Activated T-helper 1 cell treated with anti-CD3 and anti-CD28 coated beads, Interleukin-12 subunit alpha, Interleukin-12 subunit beta, Interleukin-2, Interleukin-4 antibody, amounts not matched to agents 30 ng/mL and 10 ng/mL and 1 ng/mL, durations not matched to agents 14 hours and 24 hours and 36 hours (primary cell): ENCODE measurements around the gene RBM20. TPM values are rescaled to one million over a fixed set of nuclear protein-coding genes. Genes with fewer than 3 reads are reported as not detected.
"Not testable (repeated sequence)": the region's sequence is repeated elsewhere in the genome, so short reads cannot be mapped to it uniquely, and the experiment has no call there.

Experiments
- DNase-seq: peaks from one replicate; pipeline ENCODE4 v3.0.0; 2021; ENCODE audit warnings: low spot score
- H3K27ac Mint-ChIP-seq: one replicate; pipeline ENCODE4 v1.8.0; 2021; ENCODE audit warnings: mild to moderate bottlenecking, mixed read lengths
- H3K27me3 Mint-ChIP-seq: one replicate; pipeline ENCODE4 v1.8.0; 2022; ENCODE audit warnings: mild to moderate bottlenecking, moderate library complexity, mixed read lengths; ENCODE audit not compliant: insufficient read depth
- H3K36me3 Mint-ChIP-seq: one replicate; pipeline ENCODE4 v1.8.0; 2021; ENCODE audit warnings: low read depth, mixed read lengths
- H3K4me1 Mint-ChIP-seq: one replicate; pipeline ENCODE4 v1.8.0; 2021; ENCODE audit warnings: low read depth, mixed read lengths
- H3K4me3 Mint-ChIP-seq: one replicate; pipeline ENCODE4 v1.8.0; 2021; ENCODE audit warnings: mild to moderate bottlenecking, moderate library complexity, mixed read lengths
- H3K9me3 Mint-ChIP-seq: one replicate; pipeline ENCODE4 v1.8.0; 2021; ENCODE audit warnings: mixed read lengths
- intact Hi-C: fragments of 100-400 bp; cut with micrococcal nuclease; formaldehyde crosslinking; loops from one replicate; pipeline ENCODE4 v1.15.1; 2024
- total RNA-seq: library from RNA; stranded (reverse); gene quantifications from 2 replicates; pipeline ENCODE4 v1.2.3, GENCODE V29; 2022

Gene RBM20
- total RNA-seq, 1 donor from 2014 or later = not detected

DNA sequence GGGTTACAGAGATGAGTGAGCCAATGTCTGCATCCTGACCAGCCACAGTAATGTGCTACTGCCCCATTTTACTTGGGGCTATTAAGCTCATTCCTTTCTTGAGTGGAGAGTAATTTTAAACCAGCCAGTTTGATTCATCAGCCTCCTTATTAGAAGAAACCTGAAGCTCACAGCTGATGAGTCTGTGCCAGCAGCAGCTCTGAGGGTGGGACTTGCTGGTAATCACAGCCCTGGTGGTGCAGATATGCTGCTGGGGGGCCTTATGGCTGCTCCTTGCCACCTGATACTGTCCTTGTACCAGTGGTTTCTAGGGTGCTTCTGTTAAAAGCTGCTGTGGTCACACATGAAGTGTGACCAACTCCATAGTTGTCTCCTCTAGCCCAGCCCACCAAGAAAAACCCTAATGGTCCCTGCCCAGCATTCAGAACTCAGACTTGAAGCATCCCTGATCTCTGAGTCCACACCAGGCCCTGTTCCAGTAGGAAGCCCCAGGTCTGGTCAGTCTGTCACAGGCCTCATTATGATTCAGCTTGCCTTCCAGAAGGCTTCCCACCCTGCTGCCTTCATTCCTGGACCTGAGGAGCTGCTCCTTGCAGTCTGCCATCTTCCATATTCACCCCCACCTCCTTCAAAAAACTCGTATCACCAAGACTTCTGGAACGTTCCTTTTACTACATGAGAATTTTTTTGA is 28.9 kb upstream of the RBM20 start:
- H3K27me3 Mint-ChIP-seq = peaks cover 2% of the 10 kb centered on the region
- H3K4me1 Mint-ChIP-seq = peaks cover 83% of the 10 kb centered on the region
- no peak for DNase-seq
- H3K9me3 Mint-ChIP-seq = no peaks in the 10 kb centered on the region
- no peaks in the 10 kb centered on the region for H3K36me3 Mint-ChIP-seq
- intact Hi-C loops = loop anchor here (10.0 kb wide), 2 partner anchors 250 to 1530 kb away; no protein-coding TSS in a partner anchor
- peak overlapping the region; percentile 56 for H3K27ac Mint-ChIP-seq
- no peak overlapping the region for H3K4me3 Mint-ChIP-seq

DNA sequence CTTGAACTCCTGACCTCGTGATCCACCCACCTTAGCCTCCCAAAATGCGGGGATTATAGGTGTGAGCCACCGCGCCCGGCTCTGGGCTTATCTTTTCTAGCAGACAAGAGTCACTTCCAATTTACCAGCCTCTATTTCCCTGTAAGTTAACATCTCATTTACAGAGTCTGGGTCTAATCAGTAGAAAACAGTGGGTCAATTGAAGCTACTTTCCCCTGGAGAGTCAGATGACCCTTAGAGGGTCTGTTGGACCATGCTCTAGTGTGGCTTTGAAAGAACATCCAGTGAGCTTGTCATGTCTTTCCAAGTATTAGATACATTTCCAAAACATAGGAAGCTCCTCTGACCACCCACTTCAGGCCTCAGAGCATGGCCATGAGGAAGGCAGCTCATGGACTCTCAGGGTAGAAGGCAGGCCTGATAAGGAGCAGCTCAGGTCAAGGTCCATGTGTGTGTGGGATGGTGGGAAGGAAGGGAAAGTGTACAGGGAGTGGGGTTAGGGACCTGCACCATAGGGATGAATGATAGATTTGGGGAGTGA is 27.6 kb upstream of the RBM20 start:
- H3K4me1 Mint-ChIP-seq = peaks cover 70% of the 10 kb centered on the region
- no peaks in the 10 kb centered on the region for H3K36me3 Mint-ChIP-seq
- DNase-seq = no peak
- no peaks in the 10 kb centered on the region for H3K9me3 Mint-ChIP-seq
- no peak overlapping the region for H3K4me3 Mint-ChIP-seq
- peaks cover 2% of the 10 kb centered on the region for H3K27me3 Mint-ChIP-seq
- H3K27ac Mint-ChIP-seq = no peak overlapping the region
- intact Hi-C loops = loop anchor here (2.0 to 10.0 kb wide), 3 partner anchors 34 to 1528 kb away; no protein-coding TSS in a partner anchor

DNA sequence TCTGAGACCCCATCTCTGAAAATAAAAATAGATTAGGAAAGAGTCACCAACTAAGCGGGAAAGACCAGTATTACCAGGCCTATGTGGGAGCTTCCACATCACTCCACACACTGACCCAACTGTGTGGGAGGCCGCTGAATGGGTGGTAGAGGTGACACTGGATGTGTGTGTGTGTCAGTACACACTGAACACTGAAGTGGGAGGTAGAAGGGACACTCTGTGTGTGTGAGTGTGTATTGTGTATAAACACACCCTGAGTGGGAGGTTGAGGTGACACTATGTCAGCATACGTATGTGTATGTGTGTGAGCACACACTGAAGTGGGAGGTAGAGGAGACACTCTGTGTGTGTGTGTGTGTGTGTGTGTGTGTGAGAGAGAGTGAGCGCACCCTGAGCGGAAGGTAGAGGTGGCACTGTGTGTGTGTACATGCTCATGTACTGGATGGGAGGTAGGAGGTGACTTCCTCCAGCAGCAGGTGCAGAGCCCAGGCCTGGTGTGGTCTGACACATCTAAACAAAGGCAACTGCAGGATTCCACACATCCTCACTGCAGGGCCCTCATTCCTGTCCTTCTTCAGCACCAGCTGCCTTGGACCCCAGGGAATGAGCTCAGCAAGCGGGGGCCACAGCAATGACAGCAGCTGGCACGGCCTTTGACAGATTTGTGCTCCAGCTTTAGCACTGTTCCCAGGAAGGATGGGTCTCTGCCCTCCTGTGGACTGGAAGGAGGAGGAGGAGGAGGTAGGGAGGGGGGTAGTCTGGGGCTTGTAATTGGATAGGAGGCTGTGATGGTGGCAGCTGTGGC is 26.5 kb upstream of the RBM20 start:
- intact Hi-C loops = loop anchor here (1.0 to 10.0 kb wide), 8 partner anchors 23 to 1527 kb away; partner anchors contain the start of genes BBIP1 and SHOC2
- H3K36me3 Mint-ChIP-seq = no peaks in the 10 kb centered on the region
- H3K4me1 Mint-ChIP-seq = peaks cover 60% of the 10 kb centered on the region
- H3K27me3 Mint-ChIP-seq = peaks cover 7% of the 10 kb centered on the region
- H3K9me3 Mint-ChIP-seq = no peaks in the 10 kb centered on the region
- peak overlapping the region; percentile 93 for H3K27ac Mint-ChIP-seq
- DNase-seq = no peak
- H3K4me3 Mint-ChIP-seq = peak overlapping the region; percentile 47

DNA sequence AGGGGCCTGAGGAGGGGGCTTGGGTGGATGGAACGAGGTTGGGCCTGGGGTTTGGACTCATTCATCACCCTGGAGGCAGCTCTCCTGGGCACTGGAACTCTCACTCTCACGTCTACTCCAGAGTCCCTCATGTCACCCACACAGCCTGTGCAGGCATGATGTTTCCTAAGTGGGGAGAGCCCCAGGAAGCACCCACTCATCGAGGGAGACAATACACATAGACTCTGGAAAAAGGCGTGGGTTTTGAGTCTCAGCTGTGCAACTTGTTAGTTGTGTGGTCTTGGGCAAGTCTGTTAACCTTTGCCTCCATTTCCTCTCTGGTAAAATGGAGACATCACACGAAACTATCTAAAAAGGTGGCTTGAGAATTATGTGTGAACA is 25.9 kb upstream of the RBM20 start:
- H3K4me3 Mint-ChIP-seq = peak overlapping the region; percentile 47
- no peaks in the 10 kb centered on the region for H3K9me3 Mint-ChIP-seq
- peaks cover 55% of the 10 kb centered on the region for H3K4me1 Mint-ChIP-seq
- peak overlapping the region; percentile 93 for H3K27ac Mint-ChIP-seq
- intact Hi-C loops = loop anchor here (1.0 to 10.0 kb wide), 7 partner anchors 23 to 1527 kb away; partner anchors contain the start of genes BBIP1 and SHOC2
- H3K36me3 Mint-ChIP-seq = no peaks in the 10 kb centered on the region
- DNase-seq = no peak
- H3K27me3 Mint-ChIP-seq = peaks cover 10% of the 10 kb centered on the region

DNA sequence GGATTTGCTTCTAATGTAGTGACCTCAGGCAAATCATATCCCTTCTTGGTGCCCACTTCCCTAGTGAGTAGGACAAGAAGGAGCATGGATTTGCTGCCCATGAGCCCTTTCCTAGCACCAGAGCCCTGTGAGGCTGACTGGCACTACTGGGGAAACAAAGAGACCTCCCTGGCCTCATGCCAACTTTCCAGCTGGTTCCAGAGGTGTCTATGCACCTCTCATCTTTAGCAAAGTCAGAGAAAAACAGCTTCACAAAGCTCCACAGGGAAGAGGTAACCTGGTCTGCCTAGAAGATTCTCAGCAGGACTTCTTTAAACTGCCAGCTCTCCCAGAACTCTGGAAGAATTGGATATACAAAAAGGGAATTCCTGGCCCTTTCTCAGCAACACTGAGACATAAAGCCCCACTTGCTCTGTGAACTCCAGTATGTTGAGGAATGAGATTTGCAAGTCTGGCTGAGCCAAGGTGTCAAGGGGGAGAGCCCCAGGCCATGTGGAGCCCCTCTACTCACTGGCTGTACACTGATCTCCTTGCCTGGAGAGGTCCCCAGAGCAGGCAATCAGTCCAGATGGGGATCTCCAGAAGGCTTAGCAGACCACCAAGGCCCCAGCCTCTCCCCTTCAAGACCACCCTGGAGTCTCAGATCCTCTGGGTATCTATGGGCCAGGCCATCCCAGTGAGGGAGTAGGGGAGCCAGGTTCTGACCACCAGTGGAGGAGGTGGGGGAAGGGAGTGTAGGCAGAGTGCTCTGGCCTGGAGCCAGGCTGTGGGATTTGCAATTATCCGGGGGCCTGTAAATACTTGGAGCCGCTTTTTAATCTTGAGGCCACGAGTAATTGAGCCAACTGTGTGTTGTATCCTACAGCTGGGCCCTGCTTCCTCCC is 24.4 kb upstream of the RBM20 start:
- Mint-ChIP-seq H3K36me3 (no peaks in the 10 kb centered on the region), H3K27ac (no peak overlapping the region), H3K4me1 (peaks cover 42% of the 10 kb centered on the region), H3K4me3 (no peak overlapping the region), H3K9me3 (no peaks in the 10 kb centered on the region), H3K27me3 (peaks cover 8% of the 10 kb centered on the region)
- intact Hi-C loops = loop anchor here (2.0 to 10.0 kb wide), 4 partner anchors 21 to 1525 kb away; partner anchors contain the start of genes BBIP1 and SHOC2
- DNase-seq = no peak

DNA sequence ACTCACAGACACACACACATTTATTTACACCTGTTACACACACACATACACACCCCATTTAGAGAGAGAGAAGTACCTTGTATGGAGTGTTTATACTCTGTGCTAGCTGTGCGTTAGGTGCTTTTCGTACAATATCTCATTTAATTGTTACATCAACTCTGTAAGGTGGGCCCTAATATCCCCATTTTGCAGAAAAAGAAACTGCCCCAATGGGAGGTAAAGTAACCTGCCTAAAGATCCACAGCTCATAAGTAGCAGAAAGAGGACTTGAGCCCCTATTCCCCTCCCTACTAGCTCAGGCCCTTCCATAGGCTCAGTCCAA is 23.8 kb upstream of the RBM20 start:
- H3K36me3 Mint-ChIP-seq = no peaks in the 10 kb centered on the region
- no peak overlapping the region for H3K27ac Mint-ChIP-seq
- H3K27me3 Mint-ChIP-seq = peaks cover 8% of the 10 kb centered on the region
- H3K4me3 Mint-ChIP-seq = no peak overlapping the region
- H3K9me3 Mint-ChIP-seq = no peaks in the 10 kb centered on the region
- DNase-seq = no peak
- intact Hi-C loops = no loop called here
- H3K4me1 Mint-ChIP-seq = peaks cover 38% of the 10 kb centered on the region

DNA sequence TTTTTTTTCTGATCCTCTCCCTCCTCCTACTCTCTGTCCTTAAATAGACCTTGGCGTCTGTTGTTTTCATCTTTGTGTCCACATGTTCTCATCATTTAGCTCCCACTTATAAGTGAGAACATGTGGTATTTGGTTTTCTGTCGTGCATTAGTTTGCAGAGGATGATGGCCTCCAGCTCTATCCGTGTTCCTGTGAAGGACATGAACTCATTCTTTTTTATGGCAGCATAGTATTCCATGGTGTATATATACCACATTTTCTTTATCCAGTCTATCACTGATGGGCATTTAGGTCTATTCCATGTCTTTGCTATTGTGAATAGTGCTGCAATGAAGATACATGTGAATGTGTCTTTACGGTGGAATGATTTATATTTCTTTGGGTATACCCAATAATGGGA is 20.8 kb upstream of the RBM20 start:
- H3K27ac Mint-ChIP-seq, intact Hi-C loops, H3K4me3 Mint-ChIP-seq, H3K36me3 Mint-ChIP-seq, H3K27me3 Mint-ChIP-seq, DNase-seq, H3K9me3 Mint-ChIP-seq: not testable (repeated sequence)
- H3K4me1 Mint-ChIP-seq = peaks cover 12% of the 10 kb centered on the region

DNA sequence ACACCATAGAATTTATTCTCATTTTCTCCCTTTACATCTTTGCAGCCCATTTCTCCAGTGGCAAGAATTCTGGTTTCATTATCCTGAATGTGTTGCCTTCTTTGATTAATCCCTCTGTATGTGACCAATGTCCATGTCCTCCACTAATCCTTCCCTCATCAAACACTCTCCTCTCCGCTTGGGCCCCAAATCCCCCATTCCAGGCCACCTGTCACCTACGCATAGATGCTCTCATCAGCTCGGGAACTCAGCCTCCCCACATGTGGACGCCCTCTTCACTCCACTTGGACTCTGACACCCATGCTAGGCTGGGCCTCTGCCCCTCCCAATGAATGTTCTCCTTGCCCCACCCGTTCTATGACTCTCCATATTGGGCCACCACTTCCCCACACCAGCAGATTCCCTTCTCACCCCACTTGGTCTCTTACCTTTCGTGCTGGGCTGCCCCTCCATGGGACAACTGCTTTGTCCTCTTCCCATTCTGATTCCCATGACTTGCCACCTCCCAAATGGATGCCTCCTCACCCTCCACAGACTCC is 18.7 kb upstream of the RBM20 start:
- H3K9me3 Mint-ChIP-seq = no peaks in the 10 kb centered on the region
- DNase-seq = no peak
- no peak overlapping the region for H3K4me3 Mint-ChIP-seq
- peaks cover 10% of the 10 kb centered on the region for H3K27me3 Mint-ChIP-seq
- no peaks in the 10 kb centered on the region for H3K36me3 Mint-ChIP-seq
- intact Hi-C loops = no loop called here
- no peak overlapping the region for H3K27ac Mint-ChIP-seq
- H3K4me1 Mint-ChIP-seq = no peaks in the 10 kb centered on the region

DNA sequence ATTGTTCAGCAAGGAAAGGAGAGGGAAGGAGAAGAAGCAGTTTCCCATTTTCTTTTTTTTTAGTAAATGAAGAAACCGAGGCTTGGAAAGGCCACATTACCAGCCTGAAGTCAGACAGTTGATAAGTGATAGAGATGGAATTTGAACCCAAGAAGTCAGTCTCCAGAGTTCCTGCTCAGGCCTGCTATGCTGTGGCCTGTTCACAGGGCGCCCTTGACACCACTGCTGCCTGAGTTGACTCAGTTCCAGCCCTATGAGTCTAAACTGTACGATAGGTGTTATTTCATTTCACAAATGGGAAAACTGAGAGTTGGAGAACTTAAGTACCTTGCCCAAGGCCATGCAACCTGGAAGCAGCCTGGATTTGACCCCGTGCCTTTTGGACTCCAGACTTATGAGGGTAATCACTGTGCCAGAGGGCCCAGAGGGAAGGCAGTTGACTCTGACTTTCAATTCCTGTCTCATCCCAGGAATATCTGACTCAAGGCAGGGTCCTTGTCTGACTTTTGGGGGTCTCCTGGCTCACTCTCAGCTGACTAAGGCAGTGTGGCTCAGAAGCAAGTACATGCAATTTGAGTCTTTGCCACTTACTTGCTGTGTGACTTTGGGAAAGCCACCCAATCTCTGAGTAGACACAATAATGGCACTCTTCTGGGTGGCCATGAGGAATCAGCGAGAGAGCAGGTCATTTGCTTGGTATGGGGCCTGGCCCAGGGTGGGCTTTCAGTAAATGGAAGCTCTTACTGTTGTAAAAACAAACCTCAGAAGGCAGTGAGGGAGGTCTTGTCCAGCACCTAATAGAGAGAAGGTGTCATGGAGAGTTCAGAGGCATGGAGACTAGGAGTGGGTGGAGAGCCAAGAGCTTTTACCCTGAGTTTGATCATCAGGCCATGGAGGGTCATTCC is 17.9 kb upstream of the RBM20 start:
- intact Hi-C loops = no loop called here
- Mint-ChIP-seq H3K36me3 (no peaks in the 10 kb centered on the region), H3K27me3 (peaks cover 10% of the 10 kb centered on the region), H3K4me1 (no peaks in the 10 kb centered on the region), H3K9me3 (no peaks in the 10 kb centered on the region), H3K4me3 (no peak overlapping the region), H3K27ac (no peak overlapping the region)
- DNase-seq = no peak

DNA sequence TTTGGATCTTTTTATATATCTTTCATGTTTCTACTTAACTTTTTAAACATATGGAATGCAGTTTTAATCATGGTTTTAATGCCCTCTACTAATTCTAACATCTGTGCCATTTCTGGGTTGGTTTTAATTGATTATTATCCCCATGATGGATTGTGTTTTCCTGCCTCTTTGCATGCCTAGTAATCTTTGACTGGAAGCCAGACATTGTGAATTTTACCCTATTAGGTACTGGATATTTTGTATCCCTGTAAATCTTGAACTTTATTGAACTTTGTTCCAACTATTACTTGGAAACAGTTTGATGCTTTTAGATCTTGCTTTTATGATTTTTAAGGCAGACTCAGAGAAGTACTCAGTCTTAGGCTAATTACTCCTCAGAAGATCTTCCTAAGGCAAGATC is 16.0 kb upstream of the RBM20 start:
- peaks cover 1% of the 10 kb centered on the region for H3K27me3 Mint-ChIP-seq
- no peak overlapping the region for H3K27ac Mint-ChIP-seq
- DNase-seq = no peak
- no peaks in the 10 kb centered on the region for H3K36me3 Mint-ChIP-seq
- intact Hi-C loops = no loop called here
- H3K9me3 Mint-ChIP-seq = no peaks in the 10 kb centered on the region
- H3K4me1 Mint-ChIP-seq = no peaks in the 10 kb centered on the region
- no peak overlapping the region for H3K4me3 Mint-ChIP-seq

DNA sequence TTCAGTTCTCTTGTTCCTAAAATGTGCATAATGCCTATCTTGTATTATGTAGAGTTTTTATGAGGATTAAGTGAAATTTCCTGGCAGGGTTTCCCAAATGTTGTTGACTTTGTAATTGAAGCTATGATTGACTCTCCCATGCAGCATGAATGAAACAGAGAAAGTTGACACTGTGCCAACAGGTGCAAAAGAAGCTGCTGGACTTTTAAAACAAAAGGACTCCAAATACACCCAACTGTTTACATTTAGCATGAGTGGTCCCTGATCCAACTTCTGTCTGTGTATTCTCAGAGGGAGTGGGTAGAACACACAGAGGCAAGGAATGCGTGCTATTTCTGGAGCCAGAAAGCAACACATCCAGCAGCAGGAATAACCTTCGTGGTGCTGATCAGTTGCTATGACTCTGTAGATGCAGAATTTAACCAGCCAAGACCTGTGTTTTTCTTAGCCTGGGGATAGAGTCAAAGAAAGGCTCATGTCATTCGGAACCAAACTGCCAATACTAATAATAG is 14.4 kb upstream of the RBM20 start:
- DNase-seq = no peak
- no peak overlapping the region for H3K27ac Mint-ChIP-seq
- no peaks in the 10 kb centered on the region for H3K4me1 Mint-ChIP-seq
- H3K9me3 Mint-ChIP-seq = no peaks in the 10 kb centered on the region
- intact Hi-C loops = no loop called here
- peaks cover 1% of the 10 kb centered on the region for H3K27me3 Mint-ChIP-seq
- no peak overlapping the region for H3K4me3 Mint-ChIP-seq
- H3K36me3 Mint-ChIP-seq = no peaks in the 10 kb centered on the region
